Heart left ventricle (tissue), 13 donors: ENCODE results near the gene RAD51B.

Source experiments
- POLR2A ChIP-seq, 2 donors: fragments of 450-650 bp; IDR thresholded peaks; one replicate each; pipeline ENCODE4 v1.6.1; 2017; ENCODE audit warnings: antibody characterized with exemption in 2 of 2, mild to moderate bottlenecking in 2 of 2, moderate library complexity in 2 of 2
- TF ChIP-seq, protein P1 (sequence below), 12 donors: fragments of 200-600 bp; sonication (generic) in 4 of 12; IDR thresholded peaks; one replicate each; pipeline versions ENCODE4 v1.5.0 to v1.8.0; 2018 to 2022; ENCODE audit warnings: antibody characterized with exemption in 12 of 12, mild to moderate bottlenecking in 5 of 12
- donor health status: ischemic (EF 13 %, LVEDD 7.1; RV severe dilation, severe dysfunction).
- donor health status: DM: no; HTN: yes; CAD: no.
- donor health status: DM: no; HTN: no; CAD: no.
- donor health status: ischemic (EF 25% LVEDD 6.9; RV normal size, moderate dysfunction).
- donor health status: ischemic (EF 25% LVEDD 5.7; RV mildly dilated, moderate dysfunction).
- donor health status: ischemic (EF 35%, LVEDD 5.7; RV mildly dilated, moderate dysfunction).
- donor health status: nonischemic (EF 11% LVEDD 7.7; RV severe dilation, severe dysfunction).
- donor health status: DM: yes; HTN: yes; CAD: no.
- donor health status: PGD.
- donor health status: ischemic (EF 29% LVEDD 5.4; RV normal size, mild dysfunction).
- donor health status: nonischemic (EF 23%, LVEDD 6.1; RV moderate dilation, normal function).

DNA sequence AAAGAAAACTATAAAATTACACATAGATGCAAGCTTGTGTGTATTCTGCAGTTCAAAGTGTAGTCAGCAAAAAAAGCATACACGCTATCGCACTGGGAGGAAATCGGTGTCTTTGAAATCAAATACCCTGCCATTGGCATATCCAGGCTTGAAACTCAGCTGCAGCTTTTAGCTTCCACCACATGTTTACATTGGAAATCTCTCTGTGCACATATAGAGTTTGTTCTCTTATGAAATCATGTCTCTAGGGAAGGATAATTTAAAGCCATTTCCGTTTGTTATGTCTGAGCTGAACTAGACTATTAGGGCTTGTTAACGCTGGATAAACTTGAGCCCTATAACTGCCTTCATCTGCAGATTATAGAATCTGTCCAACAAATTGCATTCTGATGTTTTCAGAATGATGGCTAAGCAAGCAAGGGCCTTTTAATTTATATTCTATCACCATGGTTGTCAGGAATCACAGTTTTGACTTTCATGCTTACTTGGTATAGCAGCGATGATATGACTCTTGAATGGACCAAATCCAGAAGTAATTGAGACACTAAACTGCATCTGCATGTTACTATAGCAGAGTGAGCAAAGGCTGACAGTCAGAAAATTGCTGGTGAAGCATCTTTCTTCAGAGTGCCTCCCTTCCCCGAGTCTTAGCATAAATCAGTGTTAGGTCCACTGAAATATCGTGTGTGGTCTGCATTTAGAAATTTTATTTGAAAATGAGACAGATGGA, 530.5 kb downstream of the RAD51B start:
- TF ChIP-seq, protein P1, sequence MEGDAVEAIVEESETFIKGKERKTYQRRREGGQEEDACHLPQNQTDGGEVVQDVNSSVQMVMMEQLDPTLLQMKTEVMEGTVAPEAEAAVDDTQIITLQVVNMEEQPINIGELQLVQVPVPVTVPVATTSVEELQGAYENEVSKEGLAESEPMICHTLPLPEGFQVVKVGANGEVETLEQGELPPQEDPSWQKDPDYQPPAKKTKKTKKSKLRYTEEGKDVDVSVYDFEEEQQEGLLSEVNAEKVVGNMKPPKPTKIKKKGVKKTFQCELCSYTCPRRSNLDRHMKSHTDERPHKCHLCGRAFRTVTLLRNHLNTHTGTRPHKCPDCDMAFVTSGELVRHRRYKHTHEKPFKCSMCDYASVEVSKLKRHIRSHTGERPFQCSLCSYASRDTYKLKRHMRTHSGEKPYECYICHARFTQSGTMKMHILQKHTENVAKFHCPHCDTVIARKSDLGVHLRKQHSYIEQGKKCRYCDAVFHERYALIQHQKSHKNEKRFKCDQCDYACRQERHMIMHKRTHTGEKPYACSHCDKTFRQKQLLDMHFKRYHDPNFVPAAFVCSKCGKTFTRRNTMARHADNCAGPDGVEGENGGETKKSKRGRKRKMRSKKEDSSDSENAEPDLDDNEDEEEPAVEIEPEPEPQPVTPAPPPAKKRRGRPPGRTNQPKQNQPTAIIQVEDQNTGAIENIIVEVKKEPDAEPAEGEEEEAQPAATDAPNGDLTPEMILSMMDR (IDR thresholded peaks at IDR 0.05): no peak
- TF ChIP-seq POLR2A (IDR thresholded peaks at IDR 0.05): no peak
